HCT116 (cell line): Measurements from ENCODE around the gene LCNL1. TPM values are rescaled to one million over a fixed set of nuclear protein-coding genes. Genes with fewer than 3 reads are reported as not detected.

ENCODE experiments used
- ATAC-seq: fragments of 200-7000 bp; cut with Tn5 transposase; 2 replicates; pipeline ENCODE4 v1.9.1; 2020; ENCODE audit warnings: mild to moderate bottlenecking, moderate library complexity
- Bru-seq: library from RNA; stranded (reverse); fragments of 400-500 nt; gene quantifications from one replicate; lab custom pipeline; 2021; lab: Mats Ljungman, UMichigan
- BruChase-seq, 2 experiments: library from RNA; stranded (reverse); fragments of 400-500 nt; gene quantifications; one replicate each; lab custom pipeline; 2021; lab: Mats Ljungman, UMichigan
- BruUV-seq: library from RNA; stranded (reverse); fragments of 400-500 nt; replicated peaks from 2 replicates; lab custom pipeline; 2021; lab: Mats Ljungman, UMichigan
- CTCF ChIA-PET: fragments of 300-600 bp; sonication (Branson Sonifier 250); formaldehyde crosslinking; loops from one replicate; lab custom pipeline; 2021; ENCODE audit warnings: antibody characterized with exemption; lab: Charles Lee
- POLR2A ChIA-PET: fragments of 300-600, 350-600 bp; sonication (Branson Sonifier 250); formaldehyde crosslinking; loops from one replicate; lab custom pipeline; 2021; ENCODE audit warnings: antibody characterized with exemption; lab: Charles Lee
- RAD21 ChIA-PET, 2 experiments: fragments of 300-600 bp; sonication (Branson Sonifier 250); formaldehyde crosslinking; loops; one replicate each; lab custom pipeline; 2023; ENCODE audit warnings: low total read pairs in 2 of 2; ENCODE audit not compliant: uncharacterized antibody in 2 of 2, unreplicated experiment in 2 of 2, low non-redundant PET in 1 of 2; lab: Charles Lee
- DNase-seq: peaks from one replicate; pipeline ENCODE4 v3.0.0-alpha.2; 2010; ENCODE audit warnings: low read depth, low spot score
- H2AFZ ChIP-seq: fragments of 200-600 bp; shearing (Covaris generic), sonication (generic); 2 replicates; pipeline ENCODE4 v1.6.1; 2017; ENCODE audit warnings: low read depth, mixed run types, mixed read lengths, antibody characterized with exemption, low read length; ENCODE audit not compliant: poor library complexity, severe bottlenecking
- H3K27ac ChIP-seq: 2 replicates; pipeline ENCODE4 v1.5.1; 2012; ENCODE audit warnings: low read depth, low read length
- H3K27me3 ChIP-seq: fragments of 200-600 bp; sonication (generic); 2 replicates; pipeline ENCODE4 v1.6.1; 2016; ENCODE audit warnings: mixed run types, low read length, mixed read lengths; ENCODE audit not compliant: insufficient read depth
- H3K36me3 ChIP-seq, 2 experiments: fragments of 200-500 bp in 1 of 2; fragments of 200-600 bp in 1 of 2; sonication (Bioruptor generic) in 1 of 2; sonication (generic) in 1 of 2; 2 replicates each; pipeline versions ENCODE4 v1.5.1 to v1.6.1; 2014 to 2016; ENCODE audit warnings: low read length in 2 of 2, inconsistent platforms in 1 of 2, mixed read lengths in 1 of 2, mixed run types in 1 of 2; ENCODE audit not compliant: insufficient read depth in 2 of 2, control insufficient read depth in 1 of 2
- H3K4me1 ChIP-seq, 2 experiments: fragments of 200-600 bp in 1 of 2; sonication (generic) in 1 of 2; 2 replicates each; pipeline versions ENCODE4 v1.5.1 to v1.6.1; 2012 to 2017; ENCODE audit warnings: low read length in 2 of 2, inconsistent platforms in 1 of 2, mild to moderate bottlenecking in 1 of 2, mixed read lengths in 1 of 2, mixed run types in 1 of 2, moderate library complexity in 1 of 2; ENCODE audit not compliant: insufficient read depth in 2 of 2, control insufficient read depth in 1 of 2
- H3K4me2 ChIP-seq: fragments of 200-600 bp; sonication (generic); 2 replicates; pipeline ENCODE4 v1.6.1; 2017; ENCODE audit warnings: mixed run types, low read length, mixed read lengths
- H3K4me3 ChIP-seq, 2 experiments: fragments of 200-600 bp in 1 of 2; sonication (generic) in 1 of 2; replicated peaks in 1 of 2; 2 replicates each; pipeline ENCODE4 v1.5.1; 2011 to 2016; ENCODE audit warnings: low read length in 2 of 2, control low read depth in 1 of 2, low read depth in 1 of 2, mild to moderate bottlenecking in 1 of 2, mixed read lengths in 1 of 2, mixed run types in 1 of 2
- H3K79me2 ChIP-seq: fragments of 200-600 bp; sonication (generic); 2 replicates; pipeline ENCODE4 v1.6.1; 2017; ENCODE audit warnings: mild to moderate bottlenecking, mixed run types, low read length, moderate library complexity, mixed read lengths; ENCODE audit not compliant: insufficient read depth
- H3K9ac ChIP-seq: fragments of 200-600 bp; sonication (generic); 2 replicates; pipeline ENCODE4 v1.6.1; 2016; ENCODE audit warnings: low read length, mixed read lengths
- H3K9me2 ChIP-seq: fragments of 200-600 bp; sonication (generic), shearing (Covaris generic); 2 replicates; pipeline ENCODE4 v1.6.1; 2017; ENCODE audit warnings: mixed run types, mild to moderate bottlenecking, moderate library complexity; ENCODE audit not compliant: insufficient read depth
- H3K9me3 ChIP-seq, 2 experiments: fragments of 200-500 bp in 1 of 2; fragments of 200-600 bp in 1 of 2; sonication (Bioruptor generic) in 1 of 2; sonication (generic) in 1 of 2; 2 replicates each; pipeline ENCODE4 v1.6.1; 2014 to 2017; ENCODE audit warnings: low read length in 2 of 2, mixed read lengths in 2 of 2, inconsistent platforms in 1 of 2, low read depth in 1 of 2, mild to moderate bottlenecking in 1 of 2, mixed run types in 1 of 2, moderate library complexity in 1 of 2; ENCODE audit not compliant: control insufficient read depth in 1 of 2, insufficient read depth in 1 of 2
- H4K20me1 ChIP-seq: fragments of 200-600 bp; sonication (generic), shearing (Covaris generic); 2 replicates; pipeline ENCODE4 v1.6.1; 2017; ENCODE audit warnings: mixed run types, mild to moderate bottlenecking, moderate library complexity; ENCODE audit not compliant: insufficient read depth
- ATF3 ChIP-seq: IDR thresholded peaks from 2 replicates; pipeline ENCODE4 v1.6.1; 2012
- CBX3 ChIP-seq: IDR thresholded peaks from 2 replicates; pipeline ENCODE4 v1.6.1; 2012; ENCODE audit warnings: low read depth
- CEBPB ChIP-seq: IDR thresholded peaks from 2 replicates; pipeline ENCODE4 v1.6.1; 2012; ENCODE audit warnings: low read depth
- CTCF ChIP-seq, 3 experiments: fragments of 200-600 bp in 1 of 3; sonication (generic) in 1 of 3; IDR thresholded peaks in 2 of 3; conservative IDR thresholded peaks in 1 of 3; 2 replicates each; pipeline ENCODE4 v1.5.1; 2012 to 2017; ENCODE audit warnings: low read depth in 2 of 3, low read length in 2 of 3, antibody characterized with exemption in 1 of 3, borderline replicate concordance in 1 of 3, control low read depth in 1 of 3, mild to moderate bottlenecking in 1 of 3, mixed read lengths in 1 of 3, mixed run types in 1 of 3, moderate library complexity in 1 of 3; ENCODE audit not compliant: insufficient read depth in 1 of 3
- EGR1 ChIP-seq: IDR thresholded peaks from 2 replicates; pipeline ENCODE4 v1.6.1; 2012; ENCODE audit warnings: low read depth
- ELF1 ChIP-seq: IDR thresholded peaks from 2 replicates; pipeline ENCODE4 v1.6.1; 2012; ENCODE audit warnings: low read depth, borderline replicate concordance
- EZH2 ChIP-seq: fragments of 200-600 bp; sonication (generic); IDR thresholded peaks from 2 replicates; pipeline ENCODE4 v1.6.1; 2017; ENCODE audit warnings: antibody characterized with exemption, mixed run types
- EZH2phosphoT487 ChIP-seq: fragments of 200-600 bp; IDR thresholded peaks from 2 replicates; pipeline ENCODE4 v1.6.1; 2018; ENCODE audit warnings: antibody characterized with exemption, borderline replicate concordance
- FOSL1 ChIP-seq: IDR thresholded peaks from 2 replicates; pipeline ENCODE4 v1.6.1; 2012; ENCODE audit warnings: low read depth
- JUND ChIP-seq: IDR thresholded peaks from 2 replicates; pipeline ENCODE4 v1.6.1; 2012
- MAX ChIP-seq: IDR thresholded peaks from 2 replicates; pipeline ENCODE4 v1.6.1; 2012
- POLR2A ChIP-seq: IDR thresholded peaks from 2 replicates; pipeline ENCODE4 v1.7.0; 2011; ENCODE audit warnings: borderline replicate concordance; ENCODE audit not compliant: insufficient read depth, insufficient read length; ENCODE audit errors: extremely low read depth
- POLR2AphosphoS5 ChIP-seq: IDR thresholded peaks from 2 replicates; pipeline ENCODE4 v1.6.1; 2011; ENCODE audit warnings: mild to moderate bottlenecking, low read depth, low read length, moderate library complexity
- SIN3A ChIP-seq: IDR thresholded peaks from 2 replicates; pipeline ENCODE4 v1.6.1; 2012; ENCODE audit warnings: low read depth
- SRF ChIP-seq: IDR thresholded peaks from 2 replicates; pipeline ENCODE4 v1.6.1; 2012; ENCODE audit warnings: low read depth
- TCF7L2 ChIP-seq: IDR thresholded peaks from 2 replicates; pipeline ENCODE4 v1.7.0; 2011; ENCODE audit warnings: borderline replicate concordance, inconsistent platforms; ENCODE audit not compliant: insufficient read depth, insufficient read length; ENCODE audit errors: extremely low read depth
- YY1 ChIP-seq: IDR thresholded peaks from 2 replicates; pipeline ENCODE4 v1.6.1; 2011; ENCODE audit warnings: low read length, low read depth, moderate library complexity, mild to moderate bottlenecking; ENCODE audit not compliant: insufficient replicate concordance; ENCODE audit errors: extremely low read depth
- ZBTB33 ChIP-seq: IDR thresholded peaks from 2 replicates; pipeline ENCODE4 v1.6.1; 2011; ENCODE audit warnings: mild to moderate bottlenecking, low read length, moderate library complexity; ENCODE audit not compliant: insufficient replicate concordance; ENCODE audit errors: extremely low read depth
- ZFX ChIP-seq: fragments of 450-650 bp; IDR thresholded peaks from 2 replicates; pipeline ENCODE4 v1.6.1; 2017
- intact Hi-C: fragments of 100-400 bp; cut with micrococcal nuclease; formaldehyde crosslinking; loops from 2 replicates; pipeline ENCODE4 v1.10.0; 2022
- long read RNA-seq: library from polyadenylated mRNA; unstranded; transcript quantifications from one replicate; pipeline ENCODE4 v2.0.0, GENCODE V29; 2021; ENCODE audit not compliant: unreplicated experiment
- polyA plus RNA-seq: library from polyadenylated mRNA; unstranded; fragments of >200 nt; gene quantifications from 2 replicates; pipeline ENCODE4 v1.2.1, GENCODE V29; 2012; ENCODE audit warnings: missing spikeins
- total RNA-seq: library from RNA; stranded (reverse); gene quantifications from one replicate; pipeline ENCODE4 v1.2.1, GENCODE V29; 2021; ENCODE audit not compliant: unreplicated experiment

The LCNL1 gene
- total RNA-seq (0.44 TPM), Bru-seq, nascent RNA (not detected), BruChase-seq, experiment 1, labeled RNA remaining after a 6-hour chase (percentile 23 among the genes with signal in this experiment), BruChase-seq, experiment 2, labeled RNA remaining after a 2-hour chase (percentile 23 among the genes with signal in this experiment)
- 0.25 and 0.41 TPM in 2 replicates for polyA plus RNA-seq
- long read RNA-seq: 0 reads

GRCh38 chr9:136982232-136983051 lies at the start of gene LCNL1:
LCNL1 (plus strand) TSS chr9:136982993; CDS start chr9:136983587, 594 bp downstream.
- ATAC-seq (no peak), DNase-seq (no peak)
- POLR2A ChIA-PET: interaction anchor here (1.0 to 1.3 kb wide), 2 partner anchors 9 to 104 kb away, joined by 3 read pairs; no protein-coding TSS in a partner anchor
- H3K9me2 ChIP-seq: no peaks in the 10 kb centered on the region
- H2AFZ ChIP-seq: no peak within 1 kb of the TSS
- CTCF ChIA-PET: no interaction called here
- intact Hi-C loops: no loop called here
- H3K4me1 ChIP-seq: peaks cover 0 to 13% of the 10 kb centered on the region in 2 experiments; a peak in 2 of 4 replicates
- no peak within 1 kb of the TSS for H3K27ac ChIP-seq
- no peak within 1 kb of the TSS for H3K9ac ChIP-seq
- no peak within 1 kb of the TSS for H3K4me2 ChIP-seq
- no peaks in the 10 kb centered on the region for H4K20me1 ChIP-seq
- H3K9me3 ChIP-seq: no peaks in the 10 kb centered on the region
- H3K36me3 ChIP-seq: no peaks in the 10 kb centered on the region
- BruUV-seq: no TSS peak
- RAD21 ChIA-PET: no interaction called here
- H3K4me3 ChIP-seq: no peak within 1 kb of the TSS
- H3K27me3 ChIP-seq: no peaks in the 10 kb centered on the region
- no peaks in the 10 kb centered on the region for H3K79me2 ChIP-seq
- no peak for TF ChIP-seq EZH2phosphoT487
- no peak for TF ChIP-seq CEBPB
- no peak for TF ChIP-seq CTCF (IDR thresholded peaks at IDR 0.05 in 2 of 3, conservative IDR thresholded peaks at IDR 0.05 in 1 of 3; ENCODE audit: borderline replicate concordance in 1 of 3, insufficient read depth in 1 of 3, low read depth in 2 of 3, low read length in 2 of 3)
- no peak for TF ChIP-seq MAX
- TF ChIP-seq ELF1: no peak
- TF ChIP-seq TCF7L2: no peak
- no peak for TF ChIP-seq FOSL1
- TF ChIP-seq ZFX: no peak
- TF ChIP-seq EZH2: no peak
- TF ChIP-seq ZBTB33: no peak
- no peak for TF ChIP-seq ATF3
- no peak for TF ChIP-seq SRF
- no peak for TF ChIP-seq EGR1
- TF ChIP-seq YY1: no peak
- TF ChIP-seq JUND: no peak
- no peak for TF ChIP-seq POLR2AphosphoS5
- no peak for TF ChIP-seq POLR2A
- no peak for TF ChIP-seq CBX3
- TF ChIP-seq SIN3A: no peak
